ENCODE results near the gene OBSCN. TPM values are rescaled to one million over a fixed set of nuclear protein-coding genes. Genes with fewer than 3 reads are reported as not detected.
"Not testable (repeated sequence)": the region's sequence is repeated elsewhere in the genome, so short reads cannot be mapped to it uniquely, and the experiment has no call there.

Gene OBSCN
- total RNA-seq, 1 experiment from 2014 or later, result 0.87 TPM

GRCh38 chr1:228245111-228245510 lies 37.3 kb downstream of the OBSCN start:
- H3K4me1 ChIP-seq (replicated peaks), result no peaks in the 10 kb centered on the region
- no peak overlapping the region for H3K27ac ChIP-seq
- DNase-seq (ENCODE audit: low read depth in 1 of 2, low spot score in 2 of 2), result no peak
- no peaks in the 10 kb centered on the region for H3K27me3 ChIP-seq (replicated peaks)
- 0 out of 2 replicates have a peak, but pooled peaks cover 14% of the 10 kb centered on the region for H3K9me3 ChIP-seq (replicated peaks)
- H3K4me3 ChIP-seq, result no peak overlapping the region
- H3K36me3 ChIP-seq, result no peaks in the 10 kb centered on the region

GRCh38 chr1:228246216-228246900 lies 38.5 kb downstream of the OBSCN start:
- H3K27me3 ChIP-seq (replicated peaks), result no peaks in the 10 kb centered on the region
- DNase-seq (ENCODE audit: low read depth in 1 of 2, low spot score in 2 of 2), result no peak
- 0 out of 2 replicates have a peak, but pooled peaks cover 14% of the 10 kb centered on the region for H3K9me3 ChIP-seq (replicated peaks)
- H3K4me1 ChIP-seq (replicated peaks), result no peaks in the 10 kb centered on the region
- H3K36me3 ChIP-seq, result no peaks in the 10 kb centered on the region
- no peak overlapping the region for H3K27ac ChIP-seq
- H3K4me3 ChIP-seq, result no peak overlapping the region

GRCh38 chr1:228249513-228250305 lies 41.9 kb downstream of the OBSCN start:
- Histone ChIP-seq H3K4me1 (replicated peaks) (no peaks in the 10 kb centered on the region), H3K36me3 (no peaks in the 10 kb centered on the region), H3K27me3 (replicated peaks) (no peaks in the 10 kb centered on the region), H3K4me3 (no peak overlapping the region), H3K9me3 (replicated peaks) (0 out of 2 replicates have a peak, but pooled peaks cover 4% of the 10 kb centered on the region), H3K27ac (no peak overlapping the region)
- DNase-seq (ENCODE audit: low read depth in 1 of 2, low spot score in 2 of 2), result no peak

GRCh38 chr1:228252476-228252875 lies 44.6 kb downstream of the OBSCN start:
- H3K27ac ChIP-seq; H3K4me1 ChIP-seq (replicated peaks); H3K9me3 ChIP-seq (replicated peaks); H3K4me3 ChIP-seq; H3K36me3 ChIP-seq; H3K27me3 ChIP-seq (replicated peaks); DNase-seq (ENCODE audit: low read depth in 1 of 2, low spot score in 2 of 2): not testable (repeated sequence)

GRCh38 chr1:228256626-228257375 lies 49.0 kb downstream of the OBSCN start:
- no peak overlapping the region for H3K27ac ChIP-seq
- H3K36me3 ChIP-seq, result no peaks in the 10 kb centered on the region
- no peaks in the 10 kb centered on the region for H3K27me3 ChIP-seq (replicated peaks)
- DNase-seq (ENCODE audit: low read depth in 1 of 2, low spot score in 2 of 2), result no peak
- no peaks in the 10 kb centered on the region for H3K4me1 ChIP-seq (replicated peaks)
- no peak overlapping the region for H3K4me3 ChIP-seq
- no peaks in the 10 kb centered on the region; the same call in 1 of the 2 replicates for H3K9me3 ChIP-seq (replicated peaks)

- no peak overlapping the region for H3K27ac ChIP-seq
- DNase-seq (ENCODE audit: low read depth in 1 of 2, low spot score in 2 of 2), result no peak
- H3K4me3 ChIP-seq, result no peak overlapping the region
- H3K9me3 ChIP-seq (replicated peaks), result no peaks in the 10 kb centered on the region; the same call in 1 of the 2 replicates
- no peaks in the 10 kb centered on the region for H3K27me3 ChIP-seq (replicated peaks)
- H3K36me3 ChIP-seq, result no peaks in the 10 kb centered on the region
- no peaks in the 10 kb centered on the region for H3K4me1 ChIP-seq (replicated peaks)
Measured at GRCh38 chr1:228258486-228258885, 50.6 kb downstream of the OBSCN start.

GRCh38 chr1:228259368-228259894 lies 51.6 kb downstream of the OBSCN start:
- H3K36me3 ChIP-seq, result no peaks in the 10 kb centered on the region
- no peaks in the 10 kb centered on the region for H3K4me1 ChIP-seq (replicated peaks)
- DNase-seq (ENCODE audit: low read depth in 1 of 2, low spot score in 2 of 2), result no peak
- no peak overlapping the region for H3K27ac ChIP-seq
- no peak overlapping the region for H3K4me3 ChIP-seq
- no peaks in the 10 kb centered on the region; the same call in 1 of the 2 replicates for H3K9me3 ChIP-seq (replicated peaks)
- no peaks in the 10 kb centered on the region for H3K27me3 ChIP-seq (replicated peaks)

- Histone ChIP-seq H3K36me3 (no peaks in the 10 kb centered on the region), H3K4me3 (no peak overlapping the region)
- DNase-seq (ENCODE audit: low read depth in 1 of 2, low spot score in 2 of 2), result no peak
Measured at GRCh38 chr1:228259951-228260350, 52.1 kb downstream of the OBSCN start.

GRCh38 chr1:228261706-228262105 lies 53.9 kb downstream of the OBSCN start:
- Histone ChIP-seq H3K4me1 (replicated peaks) (no peaks in the 10 kb centered on the region), H3K27ac (no peak overlapping the region), H3K27me3 (replicated peaks) (no peaks in the 10 kb centered on the region), H3K36me3 (no peaks in the 10 kb centered on the region), H3K4me3 (no peak overlapping the region), H3K9me3 (replicated peaks) (no peaks in the 10 kb centered on the region; the same call in 1 of the 2 replicates)
- no peak for DNase-seq (ENCODE audit: low read depth in 1 of 2, low spot score in 2 of 2)

More at GRCh38 chr1:228259951-228260350, 52.1 kb downstream of the OBSCN start:
- Histone ChIP-seq H3K27ac (no peak overlapping the region), H3K27me3 (replicated peaks) (no peaks in the 10 kb centered on the region), H3K9me3 (replicated peaks) (no peaks in the 10 kb centered on the region; the same call in 1 of the 2 replicates), H3K4me1 (replicated peaks) (no peaks in the 10 kb centered on the region)

GRCh38 chr1:228262475-228262874 lies 54.6 kb downstream of the OBSCN start:
- DNase-seq (ENCODE audit: low read depth in 1 of 2, low spot score in 2 of 2), result no peak
- H3K27me3 ChIP-seq (replicated peaks), result no peaks in the 10 kb centered on the region
- H3K4me3 ChIP-seq, result no peak overlapping the region
- H3K27ac ChIP-seq, result no peak overlapping the region
- no peaks in the 10 kb centered on the region for H3K4me1 ChIP-seq (replicated peaks)
- no peaks in the 10 kb centered on the region for H3K36me3 ChIP-seq
- H3K9me3 ChIP-seq (replicated peaks), result no peaks in the 10 kb centered on the region; the same call in 1 of the 2 replicates

- Histone ChIP-seq H3K27ac (no peak overlapping the region), H3K27me3 (replicated peaks) (no peaks in the 10 kb centered on the region), H3K4me1 (replicated peaks) (no peaks in the 10 kb centered on the region), H3K4me3 (no peak overlapping the region), H3K9me3 (replicated peaks) (no peaks in the 10 kb centered on the region; the same call in 1 of the 2 replicates), H3K36me3 (no peaks in the 10 kb centered on the region)
- no peak for DNase-seq (ENCODE audit: low read depth in 1 of 2, low spot score in 2 of 2)
Measured at GRCh38 chr1:228263636-228264035, 55.8 kb downstream of the OBSCN start.

- H3K27ac ChIP-seq, result no peak overlapping the region
- no peaks in the 10 kb centered on the region for H3K36me3 ChIP-seq
- no peak for DNase-seq (ENCODE audit: low read depth in 1 of 2, low spot score in 2 of 2)
- no peaks in the 10 kb centered on the region for H3K27me3 ChIP-seq (replicated peaks)
- no peaks in the 10 kb centered on the region; the same call in 1 of the 2 replicates for H3K9me3 ChIP-seq (replicated peaks)
- no peak overlapping the region for H3K4me3 ChIP-seq
- H3K4me1 ChIP-seq (replicated peaks), result no peaks in the 10 kb centered on the region
Measured at GRCh38 chr1:228264090-228264829, 56.4 kb downstream of the OBSCN start.

GRCh38 chr1:228265167-228265566 lies 57.3 kb downstream of the OBSCN start:
- Histone ChIP-seq H3K27ac (no peak overlapping the region), H3K36me3 (no peaks in the 10 kb centered on the region), H3K4me3 (no peak overlapping the region), H3K4me1 (replicated peaks) (no peaks in the 10 kb centered on the region), H3K9me3 (replicated peaks) (no peaks in the 10 kb centered on the region; the same call in 1 of the 2 replicates), H3K27me3 (replicated peaks) (no peaks in the 10 kb centered on the region)
- DNase-seq (ENCODE audit: low read depth in 1 of 2, low spot score in 2 of 2), result no peak

Data from SJSA1 (cell line).